ENCODE results near the gene BCL10. TPM values are rescaled to one million over a fixed set of nuclear protein-coding genes. Genes with fewer than 3 reads are reported as not detected.
"Not testable (repeated sequence)": the region's sequence is repeated elsewhere in the genome, so short reads cannot be mapped to it uniquely, and the experiment has no call there.

BCL10 gene
- total RNA-seq, 1 donor, result 30.4 TPM

DNA sequence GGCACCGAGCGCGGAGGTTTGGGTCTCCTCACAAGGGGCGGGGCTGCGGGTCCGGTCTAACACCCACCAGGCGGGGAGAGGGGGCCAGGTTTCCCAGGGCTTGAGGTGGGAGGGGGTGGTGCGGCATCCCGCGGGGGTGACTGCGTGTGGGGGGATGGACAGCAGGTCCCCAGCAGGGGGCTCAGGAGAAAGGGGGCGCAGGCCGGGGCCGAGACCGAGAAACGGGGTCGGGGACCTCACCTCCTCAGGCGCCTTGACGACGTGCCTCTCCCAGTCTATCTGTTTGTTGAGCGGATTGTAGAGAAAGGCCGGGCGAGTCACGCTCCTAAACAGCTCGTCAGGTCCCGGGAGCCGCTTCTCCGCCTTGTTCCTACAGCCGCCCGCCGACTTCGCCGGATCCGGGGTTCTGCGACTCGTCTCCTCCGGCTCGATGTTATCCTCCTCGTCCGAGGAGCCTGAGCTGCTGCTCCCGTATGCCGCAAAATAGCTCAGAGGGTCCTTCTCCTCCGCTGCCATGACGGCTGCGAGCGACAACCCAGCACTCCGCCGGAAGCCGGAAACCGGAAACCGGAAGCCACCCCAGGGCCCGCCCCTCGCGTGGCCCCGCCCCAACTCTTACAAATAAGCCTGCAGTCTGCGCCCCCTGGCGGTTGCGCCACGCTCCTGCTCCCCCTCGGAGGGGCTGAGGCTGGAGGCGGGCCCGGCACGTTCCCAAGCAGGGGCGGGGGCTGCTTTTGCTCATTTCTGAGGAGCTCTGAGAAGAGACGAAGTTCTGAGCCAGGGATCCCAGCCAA lies 17.1 kb downstream of the BCL10 start, which contains the start of gene C1orf52:
Gene C1orf52, minus strand, starts transcription at position 545 of the 794 bp plus-strand sequence. Its CDS starts 29 bp downstream, at position 516.
- peaks cover 32% of the 10 kb centered on the region for H3K79me2 ChIP-seq (ENCODE audit: insufficient read depth, low read length)
- peaks cover 14% of the 10 kb centered on the region for H3K36me3 ChIP-seq (ENCODE audit: insufficient read depth, low read length)

DNA sequence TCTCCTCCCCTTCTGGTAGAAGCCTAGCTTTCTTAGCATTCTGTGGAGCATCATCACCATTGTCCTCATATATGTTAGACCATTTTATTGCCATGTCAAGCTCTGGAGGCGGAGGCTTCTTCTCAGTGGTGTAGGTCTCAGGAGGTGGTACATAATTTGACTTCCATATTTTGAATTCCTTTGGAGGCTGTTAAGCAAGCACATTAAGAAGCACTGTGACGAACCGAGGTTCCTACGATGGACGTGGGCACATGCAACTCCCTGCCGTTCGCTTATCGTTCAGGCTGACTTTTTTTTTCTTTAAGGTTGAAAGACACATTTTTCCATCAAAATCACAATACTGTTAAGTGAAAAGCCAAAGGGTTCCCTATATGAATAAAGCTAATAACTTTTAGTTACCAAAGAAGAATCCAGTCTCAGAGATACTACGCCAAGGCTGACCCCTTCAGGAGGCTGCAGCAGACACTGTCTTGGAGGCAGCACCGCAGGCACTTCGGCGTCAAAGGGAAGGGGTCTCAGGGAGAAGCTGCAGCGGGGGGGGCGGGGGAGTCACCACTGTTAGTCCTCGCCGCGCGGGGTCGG lies 17.8 kb downstream of the BCL10 start:
- Histone ChIP-seq H3K4me3 (ENCODE audit: insufficient read depth, low read length) (peak overlapping the region; percentile 89), H3K9me3 (ENCODE audit: low read depth, low read length) (no peaks in the 10 kb centered on the region), H2AFZ (ENCODE audit: low read length) (no peak overlapping the region), H3K27me3 (ENCODE audit: insufficient read depth, low read length) (no peaks in the 10 kb centered on the region), H3K36me3 (ENCODE audit: insufficient read depth, low read length) (peaks cover 19% of the 10 kb centered on the region), H3K79me2 (ENCODE audit: insufficient read depth, low read length) (peaks cover 38% of the 10 kb centered on the region), H4K20me1 (ENCODE audit: insufficient read depth, low read length) (peaks cover 25% of the 10 kb centered on the region), H3K4me1 (ENCODE audit: insufficient read depth, low read length) (peaks cover 30% of the 10 kb centered on the region), H3K27ac (ENCODE audit: low read depth, low read length) (peak overlapping the region; percentile 82), H3K4me2 (ENCODE audit: insufficient read depth, low read length) (peak overlapping the region; percentile 91)
- TF ChIP-seq, protein P1, sequence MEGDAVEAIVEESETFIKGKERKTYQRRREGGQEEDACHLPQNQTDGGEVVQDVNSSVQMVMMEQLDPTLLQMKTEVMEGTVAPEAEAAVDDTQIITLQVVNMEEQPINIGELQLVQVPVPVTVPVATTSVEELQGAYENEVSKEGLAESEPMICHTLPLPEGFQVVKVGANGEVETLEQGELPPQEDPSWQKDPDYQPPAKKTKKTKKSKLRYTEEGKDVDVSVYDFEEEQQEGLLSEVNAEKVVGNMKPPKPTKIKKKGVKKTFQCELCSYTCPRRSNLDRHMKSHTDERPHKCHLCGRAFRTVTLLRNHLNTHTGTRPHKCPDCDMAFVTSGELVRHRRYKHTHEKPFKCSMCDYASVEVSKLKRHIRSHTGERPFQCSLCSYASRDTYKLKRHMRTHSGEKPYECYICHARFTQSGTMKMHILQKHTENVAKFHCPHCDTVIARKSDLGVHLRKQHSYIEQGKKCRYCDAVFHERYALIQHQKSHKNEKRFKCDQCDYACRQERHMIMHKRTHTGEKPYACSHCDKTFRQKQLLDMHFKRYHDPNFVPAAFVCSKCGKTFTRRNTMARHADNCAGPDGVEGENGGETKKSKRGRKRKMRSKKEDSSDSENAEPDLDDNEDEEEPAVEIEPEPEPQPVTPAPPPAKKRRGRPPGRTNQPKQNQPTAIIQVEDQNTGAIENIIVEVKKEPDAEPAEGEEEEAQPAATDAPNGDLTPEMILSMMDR (IDR thresholded peaks at IDR 0.05; ENCODE audit: extremely low read depth, low read depth, low read length), result no peak
- peak; percentile 65 for DNase-seq (ENCODE audit: insufficient read length, low spot score, missing footprints)

More for the DNA sequence above, 17.1 kb downstream of the BCL10 start, which contains the start of gene C1orf52:
- Histone ChIP-seq H4K20me1 (ENCODE audit: insufficient read depth, low read length) (peaks cover 20% of the 10 kb centered on the region), H3K4me1 (ENCODE audit: insufficient read depth, low read length) (peaks cover 35% of the 10 kb centered on the region), H3K27ac (ENCODE audit: low read depth, low read length) (peak within 1 kb of the TSS; percentile 82), H3K4me2 (ENCODE audit: insufficient read depth, low read length) (peak within 1 kb of the TSS; percentile 91), H3K27me3 (ENCODE audit: insufficient read depth, low read length) (no peaks in the 10 kb centered on the region), H3K4me3 (ENCODE audit: insufficient read depth, low read length) (peak within 1 kb of the TSS; percentile 89), H3K9me3 (ENCODE audit: low read depth, low read length) (no peaks in the 10 kb centered on the region), H2AFZ (ENCODE audit: low read length) (peak within 1 kb of the TSS; percentile 93)
- TF ChIP-seq, protein P1 (IDR thresholded peaks at IDR 0.05; ENCODE audit: extremely low read depth, low read depth, low read length), result peak; percentile 79
- peak; percentile 93 for DNase-seq (ENCODE audit: insufficient read length, low spot score, missing footprints)

DNA sequence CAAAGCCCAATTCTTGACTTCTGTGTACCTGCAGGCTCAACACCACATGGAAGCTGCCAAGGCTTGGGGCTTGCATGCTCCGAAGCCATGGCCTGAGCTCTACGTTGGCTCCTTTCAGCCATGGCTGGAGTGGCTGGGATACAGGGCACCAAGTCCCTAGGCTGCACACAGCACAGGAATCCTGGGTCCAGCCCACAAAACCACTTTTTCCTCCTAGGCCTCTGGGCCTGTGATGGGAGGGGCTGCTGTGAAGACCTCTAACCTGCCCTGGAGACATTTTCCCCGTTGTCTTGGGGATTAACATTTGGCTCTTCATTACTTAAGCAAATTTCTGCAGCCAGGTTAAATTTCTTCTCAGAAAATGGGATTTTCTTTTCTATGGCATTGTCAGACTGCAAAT lies 27.4 kb downstream of the BCL10 start:
- H3K79me2 ChIP-seq (ENCODE audit: insufficient read depth, low read length); H3K27ac ChIP-seq (ENCODE audit: low read depth, low read length); DNase-seq (ENCODE audit: insufficient read length, low spot score, missing footprints); H3K4me2 ChIP-seq (ENCODE audit: insufficient read depth, low read length); H3K4me3 ChIP-seq (ENCODE audit: insufficient read depth, low read length); H3K27me3 ChIP-seq (ENCODE audit: insufficient read depth, low read length); H3K9me3 ChIP-seq (ENCODE audit: low read depth, low read length); H2AFZ ChIP-seq (ENCODE audit: low read length): not testable (repeated sequence)
- H3K36me3 ChIP-seq (ENCODE audit: insufficient read depth, low read length), result peaks cover 22% of the 10 kb centered on the region
- peaks cover 20% of the 10 kb centered on the region for H3K4me1 ChIP-seq (ENCODE audit: insufficient read depth, low read length)
- H4K20me1 ChIP-seq (ENCODE audit: insufficient read depth, low read length), result peaks cover 13% of the 10 kb centered on the region

DNA sequence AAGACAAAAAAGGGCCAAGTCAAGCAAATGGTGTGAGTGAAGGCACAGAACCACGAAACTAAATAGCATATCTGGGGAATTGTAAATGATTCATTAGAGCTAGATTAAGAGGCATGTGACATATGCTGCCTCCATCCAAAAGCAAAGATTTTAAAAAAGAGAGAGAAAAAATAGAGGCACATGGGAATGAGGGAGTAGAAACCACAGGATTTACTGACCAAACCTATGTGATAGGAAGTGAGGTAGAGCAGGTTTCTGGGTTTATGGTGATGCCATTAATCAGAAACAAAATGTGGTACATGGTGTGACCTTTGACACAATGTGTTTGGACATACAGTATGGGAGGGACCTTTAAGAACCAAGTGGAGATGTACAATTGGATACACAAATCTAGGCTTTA lies 30.5 kb downstream of the BCL10 start:
- no peaks in the 10 kb centered on the region for H3K36me3 ChIP-seq (ENCODE audit: insufficient read depth, low read length)
- H3K4me1 ChIP-seq (ENCODE audit: insufficient read depth, low read length), result peaks cover 31% of the 10 kb centered on the region
- H3K27me3 ChIP-seq (ENCODE audit: insufficient read depth, low read length), result no peaks in the 10 kb centered on the region
- TF ChIP-seq, protein P1 (IDR thresholded peaks at IDR 0.05; ENCODE audit: extremely low read depth, low read depth, low read length), result no peak
- H3K27ac ChIP-seq (ENCODE audit: low read depth, low read length), result peak overlapping the region; percentile 2
- no peak overlapping the region for H2AFZ ChIP-seq (ENCODE audit: low read length)
- H3K4me3 ChIP-seq (ENCODE audit: insufficient read depth, low read length), result no peak overlapping the region
- no peak overlapping the region for H3K4me2 ChIP-seq (ENCODE audit: insufficient read depth, low read length)
- no peaks in the 10 kb centered on the region for H4K20me1 ChIP-seq (ENCODE audit: insufficient read depth, low read length)
- DNase-seq (ENCODE audit: insufficient read length, low spot score, missing footprints), result peak; percentile 49
- no peaks in the 10 kb centered on the region for H3K9me3 ChIP-seq (ENCODE audit: low read depth, low read length)
- no peaks in the 10 kb centered on the region for H3K79me2 ChIP-seq (ENCODE audit: insufficient read depth, low read length)

Measured in osteoblast (primary cell).